ENCODE results near the gene ZFHX3. TPM values are rescaled to one million over a fixed set of nuclear protein-coding genes. Genes with fewer than 3 reads are reported as not detected.

ZFHX3 gene
- total and polyA plus RNA-seq, 10 of the 15 experiments (the other 5 are each of a cell fraction or from before 2014, with no cell fraction given) = 0.68 to 8.6 (median 2.0) TPM

DNA sequence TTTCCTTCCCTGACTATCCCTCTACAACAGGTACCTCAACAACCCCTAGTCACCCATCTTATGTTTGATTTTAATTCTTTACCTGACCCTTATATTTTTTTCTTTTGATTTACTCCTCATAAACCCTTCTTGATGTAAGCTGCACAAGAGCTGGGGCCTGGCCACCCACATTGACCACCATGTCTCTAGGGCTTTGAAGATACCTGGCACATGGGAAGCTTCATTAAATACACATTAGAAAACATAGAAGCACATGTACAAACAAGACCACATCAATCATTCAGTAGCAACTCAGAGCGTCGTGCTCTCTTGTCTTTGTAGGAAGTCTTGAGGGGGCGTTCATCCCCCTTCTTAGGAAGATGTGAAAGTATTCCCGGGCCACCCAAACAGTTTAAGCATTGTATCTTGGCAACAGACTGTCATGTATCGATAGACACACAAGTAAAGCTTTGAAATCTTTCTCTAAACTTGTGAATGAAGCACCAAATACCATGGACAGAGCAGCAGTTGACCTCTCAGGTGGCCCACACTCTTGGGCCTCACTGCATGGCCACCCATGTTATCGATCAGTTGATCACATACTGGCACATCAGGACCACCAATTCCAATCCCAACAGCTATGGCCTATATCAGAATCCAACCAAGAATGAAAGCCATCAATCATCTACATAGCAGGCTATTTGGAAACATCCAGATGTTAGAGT is 183.6 kb downstream of the ZFHX3 start (continued):
- TF ChIP-seq, protein P1, sequence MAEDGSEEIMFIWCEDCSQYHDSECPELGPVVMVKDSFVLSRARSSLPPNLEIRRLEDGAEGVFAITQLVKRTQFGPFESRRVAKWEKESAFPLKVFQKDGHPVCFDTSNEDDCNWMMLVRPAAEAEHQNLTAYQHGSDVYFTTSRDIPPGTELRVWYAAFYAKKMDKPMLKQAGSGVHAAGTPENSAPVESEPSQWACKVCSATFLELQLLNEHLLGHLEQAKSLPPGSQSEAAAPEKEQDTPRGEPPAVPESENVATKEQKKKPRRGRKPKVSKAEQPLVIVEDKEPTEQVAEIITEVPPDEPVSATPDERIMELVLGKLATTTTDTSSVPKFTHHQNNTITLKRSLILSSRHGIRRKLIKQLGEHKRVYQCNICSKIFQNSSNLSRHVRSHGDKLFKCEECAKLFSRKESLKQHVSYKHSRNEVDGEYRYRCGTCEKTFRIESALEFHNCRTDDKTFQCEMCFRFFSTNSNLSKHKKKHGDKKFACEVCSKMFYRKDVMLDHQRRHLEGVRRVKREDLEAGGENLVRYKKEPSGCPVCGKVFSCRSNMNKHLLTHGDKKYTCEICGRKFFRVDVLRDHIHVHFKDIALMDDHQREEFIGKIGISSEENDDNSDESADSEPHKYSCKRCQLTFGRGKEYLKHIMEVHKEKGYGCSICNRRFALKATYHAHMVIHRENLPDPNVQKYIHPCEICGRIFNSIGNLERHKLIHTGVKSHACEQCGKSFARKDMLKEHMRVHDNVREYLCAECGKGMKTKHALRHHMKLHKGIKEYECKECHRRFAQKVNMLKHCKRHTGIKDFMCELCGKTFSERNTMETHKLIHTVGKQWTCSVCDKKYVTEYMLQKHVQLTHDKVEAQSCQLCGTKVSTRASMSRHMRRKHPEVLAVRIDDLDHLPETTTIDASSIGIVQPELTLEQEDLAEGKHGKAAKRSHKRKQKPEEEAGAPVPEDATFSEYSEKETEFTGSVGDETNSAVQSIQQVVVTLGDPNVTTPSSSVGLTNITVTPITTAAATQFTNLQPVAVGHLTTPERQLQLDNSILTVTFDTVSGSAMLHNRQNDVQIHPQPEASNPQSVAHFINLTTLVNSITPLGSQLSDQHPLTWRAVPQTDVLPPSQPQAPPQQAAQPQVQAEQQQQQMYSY (CRISPR knock-in tag; IDR thresholded peaks at IDR 0.05) = no peak
- TF ChIP-seq SMAD1 (IDR thresholded peaks at IDR 0.05; ENCODE audit: low read depth, partially characterized antibody) (no peak), POLR2A (IDR thresholded peaks at IDR 0.05; ENCODE audit: low read depth, low read length) (no peak), RUNX3 (IDR thresholded peaks at IDR 0.05; ENCODE audit: low read length) (no peak), TARDBP (IDR thresholded peaks at IDR 0.05; ENCODE audit: borderline replicate concordance) (no peak), ETV6 (conservative IDR thresholded peaks at IDR 0.05 in 1 of 2, IDR thresholded peaks at IDR 0.05 in 1 of 2; ENCODE audit: borderline replicate concordance in 1 of 2, low read depth in 1 of 2) (no peak)

DNA sequence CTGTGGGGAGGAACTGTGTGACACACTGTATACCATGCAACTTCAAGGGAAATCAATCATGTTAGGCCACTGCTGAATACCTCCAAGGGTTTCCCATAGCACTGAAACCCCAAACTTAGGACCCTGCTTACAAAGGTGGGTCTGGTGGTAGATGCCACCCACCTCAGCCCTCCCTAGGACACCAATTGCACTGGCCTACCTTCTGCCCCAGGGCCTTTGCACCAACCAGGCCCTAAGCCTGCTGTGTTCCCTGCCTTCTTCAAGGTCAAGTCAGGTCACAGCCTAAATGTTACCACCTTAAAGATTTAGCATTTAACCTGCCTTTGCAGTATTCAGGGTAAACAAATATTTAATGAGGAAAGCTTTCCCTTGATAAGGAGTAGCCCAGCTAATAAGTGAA is 185.8 kb downstream of the ZFHX3 start:
- H3K27me3 ChIP-seq (replicated peaks in 1 of 2; ENCODE audit: control insufficient read depth in 2 of 2, insufficient read depth in 2 of 2, low read length in 1 of 2) = no peaks in the 10 kb centered on the region
- no peaks in the 10 kb centered on the region for H4K20me1 ChIP-seq (ENCODE audit: control insufficient read depth, insufficient read depth)
- H3K27ac ChIP-seq (ENCODE audit: control insufficient read depth, insufficient read depth) = no peak overlapping the region
- H3K4me3 ChIP-seq = no peak overlapping the region
- intact Hi-C loops (cut with micrococcal nuclease; ENCODE audit: unreplicated experiment) = no loop called here
- no peaks in the 10 kb centered on the region for H3K9me3 ChIP-seq (replicated peaks; ENCODE audit: control insufficient read depth, insufficient read depth, low read length)
- POLR2A ChIA-PET = no interaction called here
- BruUV-seq (replicated peaks) = no TSS peak
- H3K36me3 ChIP-seq (ENCODE audit: control insufficient read depth in 2 of 2, insufficient read depth in 2 of 2, low read length in 1 of 2) = no peaks in the 10 kb centered on the region
- no peak overlapping the region for H2AFZ ChIP-seq (ENCODE audit: control insufficient read depth, low read depth, low read length)
- CTCF ChIA-PET = interaction anchor here (1.2 kb wide), 1 partner anchor 29 kb away, joined by 3 read pairs; no protein-coding TSS in a partner anchor
- RAD21 ChIA-PET (ENCODE audit: unreplicated experiment) = no interaction called here
- SMC1A ChIA-PET (ENCODE audit: uncharacterized antibody, unreplicated experiment) = interaction anchor here (0.8 kb wide), 1 partner anchor 35 kb away, joined by 3 read pairs; no protein-coding TSS in a partner anchor
- H3K4me2 ChIP-seq (ENCODE audit: control insufficient read depth, insufficient read depth) = no peak overlapping the region
- H3K4me1 ChIP-seq (ENCODE audit: control insufficient read depth, insufficient read depth, low read length) = no peaks in the 10 kb centered on the region
- no peak for ATAC-seq
- DNase-seq (ENCODE audit: low read depth, low spot score) = no peak
- no peaks in the 10 kb centered on the region for H3K79me2 ChIP-seq (ENCODE audit: control insufficient read depth, insufficient read depth, low read length)
- no peak overlapping the region for H3K9ac ChIP-seq (ENCODE audit: control insufficient read depth, insufficient read depth, low read length)
- FAIRE-seq = no peak
- in situ Hi-C loops (cut with MboI) = no loop called here
- no peak for TF ChIP-seq HDAC2 (IDR thresholded peaks at IDR 0.05)
- no peak for TF ChIP-seq JUND (IDR thresholded peaks at IDR 0.05; ENCODE audit: low read depth, low read length)
- TF ChIP-seq KDM1A (IDR thresholded peaks at IDR 0.05; ENCODE audit: borderline replicate concordance) = no peak
- TF ChIP-seq, protein P2, sequence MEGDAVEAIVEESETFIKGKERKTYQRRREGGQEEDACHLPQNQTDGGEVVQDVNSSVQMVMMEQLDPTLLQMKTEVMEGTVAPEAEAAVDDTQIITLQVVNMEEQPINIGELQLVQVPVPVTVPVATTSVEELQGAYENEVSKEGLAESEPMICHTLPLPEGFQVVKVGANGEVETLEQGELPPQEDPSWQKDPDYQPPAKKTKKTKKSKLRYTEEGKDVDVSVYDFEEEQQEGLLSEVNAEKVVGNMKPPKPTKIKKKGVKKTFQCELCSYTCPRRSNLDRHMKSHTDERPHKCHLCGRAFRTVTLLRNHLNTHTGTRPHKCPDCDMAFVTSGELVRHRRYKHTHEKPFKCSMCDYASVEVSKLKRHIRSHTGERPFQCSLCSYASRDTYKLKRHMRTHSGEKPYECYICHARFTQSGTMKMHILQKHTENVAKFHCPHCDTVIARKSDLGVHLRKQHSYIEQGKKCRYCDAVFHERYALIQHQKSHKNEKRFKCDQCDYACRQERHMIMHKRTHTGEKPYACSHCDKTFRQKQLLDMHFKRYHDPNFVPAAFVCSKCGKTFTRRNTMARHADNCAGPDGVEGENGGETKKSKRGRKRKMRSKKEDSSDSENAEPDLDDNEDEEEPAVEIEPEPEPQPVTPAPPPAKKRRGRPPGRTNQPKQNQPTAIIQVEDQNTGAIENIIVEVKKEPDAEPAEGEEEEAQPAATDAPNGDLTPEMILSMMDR (IDR thresholded peaks at IDR 0.05 in 2 of 3, conservative IDR thresholded peaks at IDR 0.05 in 1 of 3; ENCODE audit: control insufficient read depth in 2 of 3, extremely low read depth in 1 of 3, insufficient read depth in 1 of 3, low read depth in 3 of 3, low read length in 3 of 3) = no peak
- TF ChIP-seq, protein P3, sequence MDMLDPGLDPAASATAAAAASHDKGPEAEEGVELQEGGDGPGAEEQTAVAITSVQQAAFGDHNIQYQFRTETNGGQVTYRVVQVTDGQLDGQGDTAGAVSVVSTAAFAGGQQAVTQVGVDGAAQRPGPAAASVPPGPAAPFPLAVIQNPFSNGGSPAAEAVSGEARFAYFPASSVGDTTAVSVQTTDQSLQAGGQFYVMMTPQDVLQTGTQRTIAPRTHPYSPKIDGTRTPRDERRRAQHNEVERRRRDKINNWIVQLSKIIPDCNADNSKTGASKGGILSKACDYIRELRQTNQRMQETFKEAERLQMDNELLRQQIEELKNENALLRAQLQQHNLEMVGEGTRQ (IDR thresholded peaks at IDR 0.05; ENCODE audit: borderline replicate concordance, low read depth, low read length) = no peak
- TF ChIP-seq CREB1 (IDR thresholded peaks at IDR 0.05; ENCODE audit: low read depth) = no peak
- TF ChIP-seq MTA3 (IDR thresholded peaks at IDR 0.05; ENCODE audit: borderline replicate concordance, low read length) = no peak
- TF ChIP-seq CHD2 (IDR thresholded peaks at IDR 0.05; ENCODE audit: borderline replicate concordance, low read depth, low read length) = no peak
- no peak for TF ChIP-seq LARP7 (IDR thresholded peaks at IDR 0.05)
- TF ChIP-seq CBFB (IDR thresholded peaks at IDR 0.05; ENCODE audit: low read depth) = no peak
